Measurements from ENCODE around the gene ZBTB20.

The ZBTB20 gene

GRCh38 chr3:114659109-114660061 lies 487.7 kb downstream of the ZBTB20 start:
- peaks cover 3% of the 10 kb centered on the region; the same call in 1 of the 2 replicates for H3K4me1 ChIP-seq (ENCODE audit: insufficient read depth, low read length)

GRCh38 chr3:114651555-114651954 lies 495.5 kb downstream of the ZBTB20 start:
- H3K9me3 ChIP-seq (ENCODE audit: control insufficient read depth, insufficient read depth, low read length): no peaks in the 10 kb centered on the region
- no peak overlapping the region for H3K9ac ChIP-seq (ENCODE audit: low read depth, low read length)
- peaks cover 3% of the 10 kb centered on the region; the same call in 1 of the 2 replicates for H3K4me1 ChIP-seq (ENCODE audit: insufficient read depth, low read length)
- H3K36me3 ChIP-seq (ENCODE audit: insufficient read depth, low read length): no peaks in the 10 kb centered on the region

More at GRCh38 chr3:114659109-114660061, 487.7 kb downstream of the ZBTB20 start:
- Histone ChIP-seq H3K9me3 (ENCODE audit: control insufficient read depth, insufficient read depth, low read length) (no peaks in the 10 kb centered on the region), H3K36me3 (ENCODE audit: insufficient read depth, low read length) (no peaks in the 10 kb centered on the region), H3K9ac (ENCODE audit: low read depth, low read length) (no peak overlapping the region)

- H3K36me3 ChIP-seq (ENCODE audit: insufficient read depth, low read length): no peaks in the 10 kb centered on the region
- H3K9me3 ChIP-seq (ENCODE audit: control insufficient read depth, insufficient read depth, low read length): no peaks in the 10 kb centered on the region
- no peak overlapping the region for H3K9ac ChIP-seq (ENCODE audit: low read depth, low read length)
- H3K4me1 ChIP-seq (ENCODE audit: insufficient read depth, low read length): peaks cover 3% of the 10 kb centered on the region; the same call in 1 of the 2 replicates
Measured at GRCh38 chr3:114650808-114651207, 496.3 kb downstream of the ZBTB20 start.

GRCh38 chr3:114649331-114649730 lies 497.8 kb downstream of the ZBTB20 start:
- no peaks in the 10 kb centered on the region for H3K9me3 ChIP-seq (ENCODE audit: control insufficient read depth, insufficient read depth, low read length)
- H3K4me1 ChIP-seq (ENCODE audit: insufficient read depth, low read length): peaks cover 6% of the 10 kb centered on the region
- no peaks in the 10 kb centered on the region for H3K36me3 ChIP-seq (ENCODE audit: insufficient read depth, low read length)
- H3K9ac ChIP-seq (ENCODE audit: low read depth, low read length): no peak overlapping the region

DNA sequence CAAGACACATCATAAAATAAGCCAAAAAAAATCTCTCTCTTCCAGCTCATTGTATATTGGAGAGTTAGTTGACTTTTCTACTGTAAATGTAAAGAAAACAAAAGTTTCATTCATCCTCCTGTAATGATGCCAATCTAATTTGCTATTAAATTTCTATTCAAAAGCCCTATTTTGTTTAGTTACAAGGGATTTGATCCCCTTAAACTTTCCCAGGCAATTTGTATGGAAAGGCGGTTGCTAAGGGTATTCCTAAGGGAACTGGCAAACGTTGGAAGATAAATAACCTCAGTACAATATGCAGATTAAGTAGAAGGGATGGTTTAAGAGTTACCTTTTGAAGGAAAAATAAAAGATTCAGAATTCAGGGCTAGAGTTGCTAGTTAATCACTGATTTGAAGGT lies 500.6 kb downstream of the ZBTB20 start:
- H3K4me1 ChIP-seq (ENCODE audit: insufficient read depth, low read length): peaks cover 14% of the 10 kb centered on the region
- no peaks in the 10 kb centered on the region for H3K9me3 ChIP-seq (ENCODE audit: control insufficient read depth, insufficient read depth, low read length)
- no peak overlapping the region for H3K9ac ChIP-seq (ENCODE audit: low read depth, low read length)
- H3K36me3 ChIP-seq (ENCODE audit: insufficient read depth, low read length): no peaks in the 10 kb centered on the region

- Histone ChIP-seq H3K4me1 (ENCODE audit: insufficient read depth, low read length) (peaks cover 14% of the 10 kb centered on the region), H3K9ac (ENCODE audit: low read depth, low read length) (no peak overlapping the region), H3K9me3 (ENCODE audit: control insufficient read depth, insufficient read depth, low read length) (no peaks in the 10 kb centered on the region), H3K36me3 (ENCODE audit: insufficient read depth, low read length) (no peaks in the 10 kb centered on the region)
Measured at GRCh38 chr3:114645392-114645791, 501.7 kb downstream of the ZBTB20 start.

DNA sequence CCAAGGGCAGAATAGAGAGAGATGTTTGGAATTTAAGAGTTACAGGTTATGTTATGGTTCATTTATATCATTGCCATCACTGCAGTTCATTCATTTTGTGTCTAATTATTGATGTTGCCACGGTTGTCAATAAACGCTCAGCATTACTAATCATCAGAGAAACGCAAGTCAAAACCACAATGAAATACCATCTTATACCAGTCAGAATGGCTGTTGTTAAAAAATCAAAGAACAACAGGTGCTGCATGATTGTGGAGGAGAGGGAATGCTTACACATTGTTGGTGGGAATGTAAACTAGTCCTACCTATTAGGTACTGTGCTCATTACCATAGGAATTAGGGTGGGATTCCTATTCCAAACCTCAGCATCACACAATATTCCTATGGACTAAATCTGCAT lies 502.7 kb downstream of the ZBTB20 start:
- no peaks in the 10 kb centered on the region for H3K9me3 ChIP-seq (ENCODE audit: control insufficient read depth, insufficient read depth, low read length)
- peaks cover 11% of the 10 kb centered on the region for H3K4me1 ChIP-seq (ENCODE audit: insufficient read depth, low read length)
- no peak overlapping the region for H3K9ac ChIP-seq (ENCODE audit: low read depth, low read length)
- no peaks in the 10 kb centered on the region for H3K36me3 ChIP-seq (ENCODE audit: insufficient read depth, low read length)

- Histone ChIP-seq H3K4me1 (ENCODE audit: insufficient read depth, low read length) (peaks cover 11% of the 10 kb centered on the region), H3K9ac (ENCODE audit: low read depth, low read length) (no peak overlapping the region), H3K36me3 (ENCODE audit: insufficient read depth, low read length) (no peaks in the 10 kb centered on the region), H3K9me3 (ENCODE audit: control insufficient read depth, insufficient read depth, low read length) (no peaks in the 10 kb centered on the region)
Measured at GRCh38 chr3:114642951-114643741, 503.9 kb downstream of the ZBTB20 start.

GRCh38 chr3:114640126-114640525 lies 507.0 kb downstream of the ZBTB20 start:
- peaks cover 11% of the 10 kb centered on the region for H3K4me1 ChIP-seq (ENCODE audit: insufficient read depth, low read length)
- H3K36me3 ChIP-seq (ENCODE audit: insufficient read depth, low read length): no peaks in the 10 kb centered on the region
- no peak overlapping the region for H3K9ac ChIP-seq (ENCODE audit: low read depth, low read length)
- H3K9me3 ChIP-seq (ENCODE audit: control insufficient read depth, insufficient read depth, low read length): peaks cover 7% of the 10 kb centered on the region

- Histone ChIP-seq H3K9ac (ENCODE audit: low read depth, low read length) (no peak overlapping the region), H3K9me3 (ENCODE audit: control insufficient read depth, insufficient read depth, low read length) (peaks cover 9% of the 10 kb centered on the region), H3K36me3 (ENCODE audit: insufficient read depth, low read length) (no peaks in the 10 kb centered on the region), H3K4me1 (ENCODE audit: insufficient read depth, low read length) (peaks cover 7% of the 10 kb centered on the region)
Measured at GRCh38 chr3:114639171-114639570, 507.9 kb downstream of the ZBTB20 start.

DNA sequence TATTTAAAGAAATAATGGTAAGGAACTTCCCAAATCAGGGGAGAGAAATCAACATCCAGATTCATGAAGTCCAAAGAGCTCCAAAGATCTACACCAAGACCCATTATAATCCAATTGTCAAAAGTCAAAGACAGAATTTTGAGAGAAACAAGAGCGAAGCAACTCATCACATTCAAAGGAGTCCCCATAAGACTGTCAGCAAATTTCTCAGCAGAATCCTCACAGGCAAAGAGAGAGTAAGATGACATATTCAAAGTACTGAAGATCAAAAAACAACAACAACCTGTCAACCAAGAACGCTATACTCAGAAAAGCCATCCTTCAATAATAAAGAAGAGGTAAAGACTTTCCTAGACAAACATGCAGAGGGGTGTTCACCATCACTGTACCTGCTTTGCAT lies 511.2 kb downstream of the ZBTB20 start:
- no peak overlapping the region for H3K9ac ChIP-seq (ENCODE audit: low read depth, low read length)
- H3K9me3 ChIP-seq (ENCODE audit: control insufficient read depth, insufficient read depth, low read length): peaks cover 9% of the 10 kb centered on the region
- H3K4me1 ChIP-seq (ENCODE audit: insufficient read depth, low read length): no peaks in the 10 kb centered on the region
- no peaks in the 10 kb centered on the region for H3K36me3 ChIP-seq (ENCODE audit: insufficient read depth, low read length)

DNA sequence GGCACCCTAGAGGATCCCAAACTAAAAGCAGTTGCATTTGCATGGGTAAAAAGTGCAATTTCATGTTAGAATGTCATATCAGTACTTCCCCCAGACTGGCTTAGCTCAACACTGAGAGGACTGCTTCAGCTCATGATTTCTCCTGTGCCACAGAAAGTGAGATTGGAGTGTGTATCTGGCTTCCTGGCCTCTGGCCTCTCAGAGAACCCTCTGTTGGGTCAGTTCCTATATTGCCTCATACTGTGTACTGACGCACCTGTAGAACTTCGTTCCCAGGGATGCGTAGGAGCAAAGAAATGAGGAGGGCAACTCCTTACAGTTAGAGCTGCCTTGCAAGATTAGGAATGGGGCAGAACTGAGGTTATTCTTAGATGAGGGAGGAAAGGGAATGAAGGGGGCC lies 512.5 kb downstream of the ZBTB20 start:
- Histone ChIP-seq H3K4me1 (ENCODE audit: insufficient read depth, low read length) (no peaks in the 10 kb centered on the region), H3K9ac (ENCODE audit: low read depth, low read length) (no peak overlapping the region), H3K36me3 (ENCODE audit: insufficient read depth, low read length) (no peaks in the 10 kb centered on the region), H3K9me3 (ENCODE audit: control insufficient read depth, insufficient read depth, low read length) (peaks cover 9% of the 10 kb centered on the region)

DNA sequence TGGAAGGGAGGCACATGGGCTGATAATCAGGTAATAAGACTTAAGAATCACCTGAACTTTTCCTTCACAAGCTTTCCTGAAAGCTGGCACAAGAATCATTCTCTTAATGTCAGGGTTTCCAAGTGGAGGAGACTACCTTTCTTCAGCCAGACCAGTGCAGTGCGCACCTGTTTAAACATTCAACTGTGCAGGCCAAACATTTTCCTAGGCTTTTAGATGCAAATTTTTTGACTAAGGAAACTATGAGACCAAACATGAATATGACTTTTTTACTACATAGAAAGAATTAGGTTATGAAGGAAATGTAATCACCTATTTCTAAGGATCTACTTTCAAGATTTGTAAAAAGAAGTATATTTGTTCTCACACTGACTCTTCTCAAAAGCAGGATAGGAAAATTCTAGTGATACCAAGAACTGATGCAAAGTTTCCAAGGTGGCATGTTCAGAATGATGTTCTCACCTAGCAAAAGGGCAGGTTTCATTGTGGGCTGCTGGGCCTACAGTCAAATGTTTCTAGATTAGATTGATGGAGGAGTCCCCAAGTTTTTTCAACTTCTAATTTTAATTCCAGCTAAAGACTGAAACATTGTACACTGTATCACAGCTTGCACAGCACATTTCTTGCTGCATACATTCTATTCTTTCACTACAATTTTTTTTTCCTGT lies 514.2 kb downstream of the ZBTB20 start:
- H3K9ac ChIP-seq (ENCODE audit: low read depth, low read length): no peak overlapping the region
- peaks cover 9% of the 10 kb centered on the region for H3K9me3 ChIP-seq (ENCODE audit: control insufficient read depth, insufficient read depth, low read length)
- peaks cover 3% of the 10 kb centered on the region for H3K4me1 ChIP-seq (ENCODE audit: insufficient read depth, low read length)
- no peaks in the 10 kb centered on the region for H3K36me3 ChIP-seq (ENCODE audit: insufficient read depth, low read length)

GRCh38 chr3:114627770-114628169 lies 519.3 kb downstream of the ZBTB20 start:
- peaks cover 23% of the 10 kb centered on the region for H3K4me1 ChIP-seq (ENCODE audit: insufficient read depth, low read length)
- no peak overlapping the region for H3K9ac ChIP-seq (ENCODE audit: low read depth, low read length)
- H3K36me3 ChIP-seq (ENCODE audit: insufficient read depth, low read length): no peaks in the 10 kb centered on the region
- no peaks in the 10 kb centered on the region for H3K9me3 ChIP-seq (ENCODE audit: control insufficient read depth, insufficient read depth, low read length)

Data from ES-I3 (cell line).